Astrocyte (in vitro differentiated cells and primary cell): ENCODE measurements around the gene LYPD6. TPM values are rescaled to one million over a fixed set of nuclear protein-coding genes. Genes with fewer than 3 reads are reported as not detected.
A peak's percentile ranks its signal among the peaks of the same experiment; 100 is the strongest.

Experiments used
- DNase-seq: peaks from one replicate; pipeline ENCODE4 v3.0.0-alpha.2; 2010; ENCODE audit warnings: low read depth
- FAIRE-seq: peaks from 2 replicates; lab custom pipeline; 2011; peaks lifted over from hg19 to GRCh38; lab: Jason Lieb, UNC
- H2AFZ ChIP-seq: 2 replicates; pipeline ENCODE4 v1.6.0; 2012; ENCODE audit warnings: low read depth, low read length, inconsistent platforms
- H3K27ac ChIP-seq: 2 replicates; pipeline ENCODE4 v1.5.1; 2011; ENCODE audit warnings: low read depth, low read length, inconsistent platforms
- H3K27me3 ChIP-seq: 2 replicates; pipeline ENCODE4 v1.6.0; 2011; ENCODE audit warnings: low read length, inconsistent platforms; ENCODE audit not compliant: insufficient read depth
- H3K36me3 ChIP-seq: 2 replicates; pipeline ENCODE4 v1.5.1; 2011; ENCODE audit warnings: low read length, inconsistent platforms; ENCODE audit not compliant: insufficient read depth
- H3K4me1 ChIP-seq: 2 replicates; pipeline ENCODE4 v1.5.1; 2011; ENCODE audit warnings: low read length, inconsistent platforms; ENCODE audit not compliant: insufficient read depth
- H3K4me2 ChIP-seq: 2 replicates; pipeline ENCODE4 v1.6.0; 2012; ENCODE audit warnings: low read length, inconsistent platforms
- H3K4me3 ChIP-seq: 2 replicates; pipeline ENCODE4 v1.5.1; 2011; ENCODE audit warnings: low read depth, mild to moderate bottlenecking, low read length, inconsistent platforms; ENCODE audit not compliant: insufficient read depth
- H3K79me2 ChIP-seq: 2 replicates; pipeline ENCODE4 v1.6.0; 2012; ENCODE audit warnings: mild to moderate bottlenecking, low read length, inconsistent platforms; ENCODE audit not compliant: insufficient read depth
- H3K9ac ChIP-seq: 2 replicates; pipeline ENCODE4 v1.6.0; 2012; ENCODE audit warnings: mild to moderate bottlenecking, low read length, inconsistent platforms
- H3K9me3 ChIP-seq: 2 replicates; pipeline ENCODE4 v1.5.1; 2012; ENCODE audit warnings: low read depth, mild to moderate bottlenecking, low read length, inconsistent platforms; ENCODE audit not compliant: insufficient read depth
- H4K20me1 ChIP-seq: 2 replicates; pipeline ENCODE4 v1.6.0; 2012; ENCODE audit warnings: low read length, inconsistent platforms; ENCODE audit not compliant: insufficient read depth
- H3K27ac Mint-ChIP-seq: one replicate; pipeline ENCODE4 v1.8.0; 2021; ENCODE audit warnings: mild to moderate bottlenecking, mixed read lengths; ENCODE audit not compliant: unreplicated experiment
- H3K27me3 Mint-ChIP-seq: one replicate; pipeline ENCODE4 v1.8.0; 2021; ENCODE audit warnings: low read depth, mixed read lengths; ENCODE audit not compliant: unreplicated experiment
- H3K36me3 Mint-ChIP-seq: one replicate; pipeline ENCODE4 v1.8.0; 2021; ENCODE audit warnings: low read depth, mixed read lengths; ENCODE audit not compliant: unreplicated experiment
- H3K4me1 Mint-ChIP-seq: one replicate; pipeline ENCODE4 v1.8.0; 2021; ENCODE audit warnings: low read depth, mixed read lengths; ENCODE audit not compliant: unreplicated experiment
- H3K4me3 Mint-ChIP-seq: one replicate; pipeline ENCODE4 v1.8.0; 2021; ENCODE audit warnings: mild to moderate bottlenecking, moderate library complexity, mixed read lengths; ENCODE audit not compliant: unreplicated experiment
- H3K9me3 Mint-ChIP-seq: one replicate; pipeline ENCODE4 v1.8.0; 2021; ENCODE audit warnings: mild to moderate bottlenecking, mixed read lengths; ENCODE audit not compliant: unreplicated experiment
- CTCF ChIP-seq: IDR thresholded peaks from 2 replicates; pipeline ENCODE4 v1.5.1; 2011; ENCODE audit warnings: low read depth, mild to moderate bottlenecking, inconsistent platforms, low read length, moderate library complexity; ENCODE audit not compliant: insufficient read depth
- EZH2 ChIP-seq: IDR thresholded peaks from 2 replicates; pipeline ENCODE4 v1.6.1; 2012; ENCODE audit warnings: mild to moderate bottlenecking, low read length, inconsistent platforms; ENCODE audit not compliant: insufficient read depth
- total RNA-seq: library from RNA; stranded (reverse); gene quantifications from 2 replicates; pipeline ENCODE4 v1.2.1, GENCODE V29; 2021

LYPD6 gene
- total RNA-seq, 1 donor from 2014 or later: 1.4 TPM

- Histone ChIP-seq H3K9me3 (no peaks in the 10 kb centered on the region), H3K4me1 (no peaks in the 10 kb centered on the region), H3K4me2 (no peak overlapping the region)
Observed at GRCh38 chr2:149488706-149489440, 158.5 kb downstream of the LYPD6 start.

GRCh38 chr2:149489452-149489851 lies 159.1 kb downstream of the LYPD6 start:
- Mint-ChIP-seq H3K4me3 (no peak overlapping the region), H3K36me3 (no peaks in the 10 kb centered on the region), H3K27ac (no peak overlapping the region), H3K4me1 (peaks cover 5% of the 10 kb centered on the region), H3K27me3 (peaks cover 4% of the 10 kb centered on the region), H3K9me3 (peaks cover 2% of the 10 kb centered on the region)
- no peak for FAIRE-seq
- Histone ChIP-seq H3K4me3 (no peak overlapping the region), H3K9me3 (no peaks in the 10 kb centered on the region), H3K9ac (no peak overlapping the region), H3K4me1 (no peaks in the 10 kb centered on the region), H3K36me3 (no peaks in the 10 kb centered on the region), H4K20me1 (no peaks in the 10 kb centered on the region), H3K79me2 (no peaks in the 10 kb centered on the region), H3K27ac (no peak overlapping the region), H3K4me2 (no peak overlapping the region), H3K27me3 (no peaks in the 10 kb centered on the region), H2AFZ (no peak overlapping the region)
- no peak for TF ChIP-seq EZH2
- no peak for DNase-seq

More at GRCh38 chr2:149488706-149489440, 158.5 kb downstream of the LYPD6 start:
- no peaks in the 10 kb centered on the region for H3K36me3 Mint-ChIP-seq
- H3K9ac ChIP-seq: no peak overlapping the region
- TF ChIP-seq EZH2 (no peak), CTCF (no peak)
- H3K9me3 Mint-ChIP-seq: no peaks in the 10 kb centered on the region
- no peaks in the 10 kb centered on the region for H3K36me3 ChIP-seq
- H3K4me3 Mint-ChIP-seq: no peak overlapping the region
- no peak overlapping the region for H3K4me3 ChIP-seq
- no peak overlapping the region for H2AFZ ChIP-seq
- H4K20me1 ChIP-seq: no peaks in the 10 kb centered on the region
- H3K27ac ChIP-seq: no peak overlapping the region
- peak; percentile 12 for DNase-seq
- peaks cover 4% of the 10 kb centered on the region for H3K27me3 Mint-ChIP-seq
- no peak for FAIRE-seq
- no peaks in the 10 kb centered on the region for H3K79me2 ChIP-seq
- peaks cover 7% of the 10 kb centered on the region for H3K4me1 Mint-ChIP-seq
- no peaks in the 10 kb centered on the region for H3K27me3 ChIP-seq
- H3K27ac Mint-ChIP-seq: no peak overlapping the region

- Mint-ChIP-seq H3K36me3 (no peaks in the 10 kb centered on the region), H3K27ac (no peak overlapping the region), H3K27me3 (peaks cover 4% of the 10 kb centered on the region), H3K9me3 (peaks cover 2% of the 10 kb centered on the region), H3K4me3 (no peak overlapping the region), H3K4me1 (peaks cover 5% of the 10 kb centered on the region)
- FAIRE-seq (no peak), DNase-seq (peak; percentile 23)
- H3K9me3 ChIP-seq: no peaks in the 10 kb centered on the region
- H3K9ac ChIP-seq: no peak overlapping the region
- TF ChIP-seq EZH2: no peak
- no peak for TF ChIP-seq CTCF
- H3K4me3 ChIP-seq: no peak overlapping the region
- no peaks in the 10 kb centered on the region for H3K27me3 ChIP-seq
- no peak overlapping the region for H3K4me2 ChIP-seq
- no peaks in the 10 kb centered on the region for H3K79me2 ChIP-seq
- H3K4me1 ChIP-seq: no peaks in the 10 kb centered on the region
- H3K27ac ChIP-seq: no peak overlapping the region
- H3K36me3 ChIP-seq: no peaks in the 10 kb centered on the region
- H2AFZ ChIP-seq: no peak overlapping the region
- no peaks in the 10 kb centered on the region for H4K20me1 ChIP-seq
Observed at GRCh38 chr2:149490296-149490695, 159.9 kb downstream of the LYPD6 start.
